Measurements from ENCODE around the gene TRIM14. TPM values are rescaled to one million over a fixed set of nuclear protein-coding genes. Genes with fewer than 3 reads are reported as not detected.

Gene TRIM14
- total RNA-seq, 1 experiment from 2014 or later = 12.5 TPM

DNA sequence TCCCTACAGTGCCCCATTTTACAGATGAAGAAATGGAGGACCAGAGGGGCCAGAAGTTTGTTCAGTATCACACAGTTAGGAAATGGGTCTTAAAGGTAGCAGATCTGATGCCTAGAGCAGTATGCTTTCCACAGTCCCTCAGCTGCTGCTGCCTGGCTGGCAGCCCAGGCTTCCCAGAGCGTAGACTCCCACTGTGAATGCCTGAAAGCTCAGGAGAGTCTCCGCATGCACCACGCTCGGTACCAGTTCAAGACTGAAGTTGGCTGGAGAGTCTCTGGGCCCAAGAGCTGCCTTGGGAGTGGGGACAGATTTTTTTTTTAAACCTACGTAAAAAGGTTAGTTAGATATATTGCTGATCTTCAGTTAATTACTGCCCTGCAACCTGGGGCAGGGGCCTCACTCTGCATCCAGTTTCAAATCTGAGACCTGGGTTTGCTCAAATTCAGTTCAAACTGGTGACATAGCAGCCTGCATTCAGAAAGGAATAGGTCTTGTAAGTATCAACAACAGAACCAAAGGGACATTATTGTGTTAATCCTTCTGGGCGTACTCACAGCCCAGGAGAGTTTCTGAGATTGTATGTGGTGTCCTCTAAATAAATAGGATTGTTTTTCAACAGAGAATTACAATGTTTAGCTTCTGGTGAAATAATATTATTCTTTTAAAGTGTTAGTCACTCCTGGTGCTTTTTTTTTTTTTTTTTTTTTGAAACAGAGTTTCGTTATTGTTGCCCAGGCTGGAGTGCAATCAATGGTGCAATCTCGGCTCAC is 54.2 kb downstream of the TRIM14 start:
- no peaks in the 10 kb centered on the region; a peak in 1 of 5 replicates for H3K9me3 Mint-ChIP-seq
- no peak overlapping the region for H3K27ac ChIP-seq (ENCODE audit: insufficient read length, low read depth, low read length)
- H3T11ph ChIP-seq (ENCODE audit: low read length) = no peak overlapping the region
- H3K79me1 ChIP-seq (ENCODE audit: insufficient read depth, low read depth, low read length, poor library complexity, severe bottlenecking) = no peaks in the 10 kb centered on the region
- H2BK5ac ChIP-seq (ENCODE audit: insufficient read length, low read length) = no peak overlapping the region
- H3K27me3 ChIP-seq (ENCODE audit: insufficient read depth, low read length) = no peaks in the 10 kb centered on the region
- H3K27ac Mint-ChIP-seq = 0 out of 7 replicates have a peak overlapping the region, but pooled peaks of 1 of the 3 experiments have one; percentile 28
- H2BK12ac ChIP-seq (ENCODE audit: insufficient read length, low read depth, low read length) = no peak overlapping the region
- H3K9me3 ChIP-seq (ENCODE audit: control insufficient read depth, low read depth, low read length) = no peaks in the 10 kb centered on the region
- no peaks in the 10 kb centered on the region; a peak in 1 of 4 replicates for H3K4me1 Mint-ChIP-seq
- H3K23ac ChIP-seq (ENCODE audit: insufficient read length, low read depth, low read length) = no peak overlapping the region
- H4K5ac ChIP-seq (ENCODE audit: insufficient read length, low read depth, low read length) = no peak overlapping the region
- H3K18ac ChIP-seq (ENCODE audit: insufficient read length, low read depth, low read length) = no peak overlapping the region
- H3K4me3 Mint-ChIP-seq = no peak overlapping the region
- H3K27me3 Mint-ChIP-seq (ENCODE audit: low read depth) = no peaks in the 10 kb centered on the region
- no peaks in the 10 kb centered on the region for H4K20me1 ChIP-seq (ENCODE audit: control insufficient read depth, insufficient read depth, insufficient read length)
- DNase-seq = no peak
- no peak overlapping the region for H2AFZ ChIP-seq (ENCODE audit: low read length)
- no peak overlapping the region for H3K9ac ChIP-seq (ENCODE audit: extremely low read depth, insufficient read length, low read length)
- no peak overlapping the region for H3K4me2 ChIP-seq (ENCODE audit: insufficient read depth, insufficient read length, low read length)
- no peak overlapping the region for H2AK5ac ChIP-seq (ENCODE audit: insufficient read length, low read length)
- TF ChIP-seq, protein P1, sequence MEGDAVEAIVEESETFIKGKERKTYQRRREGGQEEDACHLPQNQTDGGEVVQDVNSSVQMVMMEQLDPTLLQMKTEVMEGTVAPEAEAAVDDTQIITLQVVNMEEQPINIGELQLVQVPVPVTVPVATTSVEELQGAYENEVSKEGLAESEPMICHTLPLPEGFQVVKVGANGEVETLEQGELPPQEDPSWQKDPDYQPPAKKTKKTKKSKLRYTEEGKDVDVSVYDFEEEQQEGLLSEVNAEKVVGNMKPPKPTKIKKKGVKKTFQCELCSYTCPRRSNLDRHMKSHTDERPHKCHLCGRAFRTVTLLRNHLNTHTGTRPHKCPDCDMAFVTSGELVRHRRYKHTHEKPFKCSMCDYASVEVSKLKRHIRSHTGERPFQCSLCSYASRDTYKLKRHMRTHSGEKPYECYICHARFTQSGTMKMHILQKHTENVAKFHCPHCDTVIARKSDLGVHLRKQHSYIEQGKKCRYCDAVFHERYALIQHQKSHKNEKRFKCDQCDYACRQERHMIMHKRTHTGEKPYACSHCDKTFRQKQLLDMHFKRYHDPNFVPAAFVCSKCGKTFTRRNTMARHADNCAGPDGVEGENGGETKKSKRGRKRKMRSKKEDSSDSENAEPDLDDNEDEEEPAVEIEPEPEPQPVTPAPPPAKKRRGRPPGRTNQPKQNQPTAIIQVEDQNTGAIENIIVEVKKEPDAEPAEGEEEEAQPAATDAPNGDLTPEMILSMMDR (conservative IDR thresholded peaks at IDR 0.05) = no peak
- no peak overlapping the region for H3K4ac ChIP-seq (ENCODE audit: low read depth, low read length)
- no peaks in the 10 kb centered on the region for H3K4me1 ChIP-seq (ENCODE audit: insufficient read depth, low read length)
- H2BK15ac ChIP-seq (ENCODE audit: low read depth, low read length) = no peak overlapping the region
- H2BK120ac ChIP-seq (ENCODE audit: low read depth, low read length, poor library complexity, severe bottlenecking) = no peak overlapping the region
- H2BK20ac ChIP-seq (ENCODE audit: low read depth, low read length, poor library complexity, severe bottlenecking) = no peak overlapping the region
- no peaks in the 10 kb centered on the region for H3K23me2 ChIP-seq (ENCODE audit: insufficient read length, low read depth, low read length, poor library complexity, severe bottlenecking)
- H4K8ac ChIP-seq (replicated peaks; ENCODE audit: insufficient read length, low read depth, low read length) = no peak overlapping the region
- H3K36me3 Mint-ChIP-seq (ENCODE audit: insufficient read depth in 1 of 3, low read depth in 3 of 3) = peaks cover 16 to 43% (median 32%) of the 10 kb centered on the region in 3 experiments
- no peak overlapping the region for H3K14ac ChIP-seq (ENCODE audit: insufficient read depth, low read length)
- WGBS (ENCODE audit: extremely low coverage, insufficient read length, low lambda C conversion rate) = no CpG with 5 or more reads among the region's 8 CpGs
- no peak overlapping the region for H4K91ac ChIP-seq (ENCODE audit: insufficient read length, low read depth, low read length)
- no peak overlapping the region for H3K56ac ChIP-seq (ENCODE audit: insufficient read length, low read depth, low read length)
- no peaks in the 10 kb centered on the region for H3K79me2 ChIP-seq (ENCODE audit: insufficient read depth, low read length)
